Naive thymus-derived CD8-positive, alpha-beta T cell (primary cell): ENCODE measurements around the gene CAMK2N2. TPM values are rescaled to one million over a fixed set of nuclear protein-coding genes. Genes with fewer than 3 reads are reported as not detected.

ENCODE experiments used
- ATAC-seq, 2 donors: fragments of 150-1000 bp; cut with Tn5 transposase in 1 of 2; sonication (Bioruptor Pico), chemical (Tn5 transposase) in 1 of 2; 1 replicate in 1 of 2; 2 replicates in 1 of 2; pipeline ENCODE4 v1.10.0; 2021; ENCODE audit warnings: mild to moderate bottlenecking in 2 of 2, moderate library complexity in 2 of 2
- POLR2A ChIA-PET: fragments of 350-600 bp; sonication (Branson Sonifier 250); formaldehyde crosslinking; loops from one replicate; lab custom pipeline; 2021; ENCODE audit warnings: antibody characterized with exemption; lab: Charles Lee
- DNase-seq, 10 donors: peaks; one replicate each; pipeline versions ENCODE4 v3.0.0 to v3.0.0-alpha.2; 2020 to 2022
- H3K27ac Mint-ChIP-seq, 10 donors: one replicate each; pipeline ENCODE4 v1.8.0; 2020 to 2022; ENCODE audit warnings: mild to moderate bottlenecking in 10 of 10, mixed read lengths in 10 of 10, moderate library complexity in 4 of 10, inconsistent platforms in 1 of 10
- H3K27me3 Mint-ChIP-seq, 5 donors: one replicate each; pipeline ENCODE4 v1.8.0; 2021 to 2022; ENCODE audit warnings: mixed read lengths in 5 of 5
- H3K36me3 Mint-ChIP-seq, 3 donors: one replicate each; pipeline ENCODE4 v1.8.0; 2020 to 2022; ENCODE audit warnings: mixed read lengths in 3 of 3, mild to moderate bottlenecking in 2 of 3, inconsistent platforms in 1 of 3
- H3K4me1 Mint-ChIP-seq, 4 donors: one replicate each; pipeline ENCODE4 v1.8.0; 2021 to 2022; ENCODE audit warnings: mixed read lengths in 4 of 4
- H3K4me3 Mint-ChIP-seq, 10 donors: one replicate each; pipeline ENCODE4 v1.8.0; 2020 to 2022; ENCODE audit warnings: mild to moderate bottlenecking in 10 of 10, mixed read lengths in 10 of 10, moderate library complexity in 6 of 10, inconsistent platforms in 1 of 10
- H3K9me3 Mint-ChIP-seq, 9 donors: one replicate each; pipeline ENCODE4 v1.8.0; 2020 to 2022; ENCODE audit warnings: mixed read lengths in 9 of 9, mild to moderate bottlenecking in 3 of 9, inconsistent platforms in 1 of 9, moderate library complexity in 1 of 9
- polyA plus RNA-seq, 3 donors: library from polyadenylated mRNA; unstranded; fragments of 300-500 nt; fragmentation: Illumina TruSeq; gene quantifications; one replicate each; pipeline ENCODE4 v1.2.3, GENCODE V29; 2021
- total RNA-seq, 8 experiments: library from RNA in 2 of 8; stranded (reverse) in 2 of 8; gene quantifications; one replicate each; pipeline ENCODE4 v1.2.3 and lab custom pipeline; 2021 to 2026

CAMK2N2 gene
- total RNA-seq: not detected
- not detected for polyA plus RNA-seq
- 0 to 0.39 (median 0.07) reads per million in 6 experiments for total RNA-seq (lab: John Stamatoyannopoulos, UW)

GRCh38 chr3:184261270-184261853 lies at the start of gene CAMK2N2:
TSS of gene CAMK2N2 (minus strand) at chr3:184261553. CDS start at chr3:184261285, 268 bp downstream.
- Mint-ChIP-seq H3K36me3 (peaks cover 5 to 13% (median 11%) of the 10 kb centered on the region in 3 donors), H3K27me3 (peaks cover 19 to 58% (median 33%) of the 10 kb centered on the region in 5 donors), H3K4me1 (peaks cover 12 to 24% (median 23%) of the 10 kb centered on the region in 4 donors), H3K9me3 (peaks cover 0 to 4% (median 0%) of the 10 kb centered on the region in 9 donors), H3K27ac (peak within 1 kb of the TSS in 6 of 10 donors; percentile 22 to 87 (median 74)), H3K4me3 (peak within 1 kb of the TSS; percentile 67 to 90 (median 84))
- POLR2A ChIA-PET: no interaction called here
- peak; percentile 38 to 54 for ATAC-seq
- DNase-seq: peak in 3 of 10 donors; percentile 20 to 46 (median 22)

GRCh38 chr3:184308744-184309143 lies 47.4 kb upstream of the CAMK2N2 start:
- POLR2A ChIA-PET: no interaction called here
- DNase-seq (no peak), ATAC-seq (no peak)
- Mint-ChIP-seq H3K9me3 (no peaks in the 10 kb centered on the region), H3K27me3 (no peaks in the 10 kb centered on the region), H3K4me3 (no peak overlapping the region), H3K27ac (peak overlapping the region in 3 of 10 donors; percentile 1 to 10 (median 5)), H3K36me3 (peaks cover 0 to 58% (median 21%) of the 10 kb centered on the region in 3 donors), H3K4me1 (peaks cover 0 to 7% (median 4%) of the 10 kb centered on the region in 4 donors)

- Mint-ChIP-seq H3K9me3 (no peaks in the 10 kb centered on the region), H3K36me3 (peaks cover 0 to 66% (median 24%) of the 10 kb centered on the region in 3 donors), H3K27me3 (no peaks in the 10 kb centered on the region), H3K27ac (no peak overlapping the region), H3K4me1 (peaks cover 0 to 8% (median 5%) of the 10 kb centered on the region in 4 donors), H3K4me3 (no peak overlapping the region)
- DNase-seq: no peak
- POLR2A ChIA-PET: no interaction called here
- no peak for ATAC-seq
These were observed 46.6 kb upstream of the CAMK2N2 start for GRCh38 chr3:184307915-184308314.

GRCh38 chr3:184306341-184306972 lies 45.1 kb upstream of the CAMK2N2 start:
- Mint-ChIP-seq H3K4me3 (no peak overlapping the region), H3K36me3 (peaks cover 0 to 81% (median 32%) of the 10 kb centered on the region in 3 donors), H3K4me1 (peaks cover 4 to 18% (median 7%) of the 10 kb centered on the region in 4 donors), H3K9me3 (no peaks in the 10 kb centered on the region), H3K27me3 (no peaks in the 10 kb centered on the region), H3K27ac (peak overlapping the region in 2 of 10 donors; percentile 9 to 69)
- ATAC-seq: no peak
- DNase-seq: no peak
- POLR2A ChIA-PET: interaction anchor here (0.6 kb wide), 1 partner anchor 132 kb away, joined by 3 read pairs; no protein-coding TSS in a partner anchor

- Mint-ChIP-seq H3K36me3 (peaks cover 0 to 89% (median 34%) of the 10 kb centered on the region in 3 donors), H3K9me3 (no peaks in the 10 kb centered on the region), H3K27ac (peak overlapping the region in 3 of 10 donors; percentile 11 to 69 (median 35)), H3K27me3 (no peaks in the 10 kb centered on the region), H3K4me3 (no peak overlapping the region), H3K4me1 (peaks cover 7 to 21% (median 10%) of the 10 kb centered on the region in 4 donors)
- POLR2A ChIA-PET: interaction anchor here (0.6 kb wide), 1 partner anchor 131 kb away, joined by 3 read pairs; no protein-coding TSS in a partner anchor
- ATAC-seq (peak in 1 of 2 donors; percentile 59), DNase-seq (no peak)
These were observed 44.2 kb upstream of the CAMK2N2 start for GRCh38 chr3:184305577-184305976.

- POLR2A ChIA-PET: interaction anchor here (0.9 to 1.1 kb wide), 2 partner anchors 15 to 62 kb away, joined by 3 read pairs; partner anchors contain the start of gene POLR2H
- peak overlapping the region; percentile 87 to 95 (median 92) for H3K4me3 Mint-ChIP-seq
- ATAC-seq (no peak), DNase-seq (no peak)
- no peaks in the 10 kb centered on the region for H3K27me3 Mint-ChIP-seq
- H3K4me1 Mint-ChIP-seq: peaks cover 14 to 34% (median 23%) of the 10 kb centered on the region in 4 donors
- H3K36me3 Mint-ChIP-seq: peaks cover 0 to 49% (median 13%) of the 10 kb centered on the region in 3 donors
- H3K9me3 Mint-ChIP-seq: no peaks in the 10 kb centered on the region
- H3K27ac Mint-ChIP-seq: peak overlapping the region in 5 of 10 donors; percentile 29 to 97 (median 82)
These were observed 39.0 kb upstream of the CAMK2N2 start for GRCh38 chr3:184300378-184300720.

GRCh38 chr3:184299488-184300377 lies 38.4 kb upstream of the CAMK2N2 start:
- Mint-ChIP-seq H3K9me3 (no peaks in the 10 kb centered on the region), H3K27ac (peak overlapping the region; percentile 68 to 97 (median 86)), H3K36me3 (peaks cover 0 to 45% (median 13%) of the 10 kb centered on the region in 3 donors), H3K27me3 (no peaks in the 10 kb centered on the region), H3K4me1 (peaks cover 14 to 34% (median 23%) of the 10 kb centered on the region in 4 donors), H3K4me3 (peak overlapping the region; percentile 87 to 95 (median 92))
- POLR2A ChIA-PET: interaction anchor here (0.9 to 1.4 kb wide), 4 partner anchors 10 to 62 kb away, joined by 3 to 6 read pairs (median 3); partner anchors contain the start of genes CLCN2 and POLR2H
- DNase-seq (peak in 1 of 10 donors; percentile 55), ATAC-seq (no peak)

- DNase-seq (peak; percentile 92 to 99 (median 97)), ATAC-seq (peak; percentile 93 to 95)
- H3K4me3 Mint-ChIP-seq: peak within 1 kb of the TSS; percentile 87 to 95 (median 92)
- peaks cover 0 to 37% (median 13%) of the 10 kb centered on the region in 3 donors for H3K36me3 Mint-ChIP-seq
- peaks cover 12 to 32% (median 21%) of the 10 kb centered on the region in 4 donors for H3K4me1 Mint-ChIP-seq
- H3K27me3 Mint-ChIP-seq: no peaks in the 10 kb centered on the region
- POLR2A ChIA-PET: interaction anchor here (0.6 to 1.4 kb wide), 9 partner anchors 11 to 126 kb away, joined by 3 to 6 read pairs (median 3); partner anchors contain the start of genes ABCF3, CLCN2 and POLR2H
- H3K9me3 Mint-ChIP-seq: no peaks in the 10 kb centered on the region
- H3K27ac Mint-ChIP-seq: peak within 1 kb of the TSS; percentile 76 to 97 (median 93)
These were observed 37.6 kb upstream of the CAMK2N2 start, which contains the start of gene PSMD2 for GRCh38 chr3:184298759-184299487. TSS of gene PSMD2 (plus strand) at chr3:184299241. CDS start at chr3:184299267, 26 bp downstream.

GRCh38 chr3:184296616-184297015 lies 35.3 kb upstream of the CAMK2N2 start:
- no peak for DNase-seq
- no peaks in the 10 kb centered on the region for H3K9me3 Mint-ChIP-seq
- peaks cover 11 to 24% (median 18%) of the 10 kb centered on the region in 4 donors for H3K4me1 Mint-ChIP-seq
- peak overlapping the region in 1 of 10 donors; percentile 67 for H3K27ac Mint-ChIP-seq
- H3K4me3 Mint-ChIP-seq: peak overlapping the region in 4 of 10 donors; percentile 10 to 53 (median 42)
- ATAC-seq: no peak
- peaks cover 0 to 14% (median 3%) of the 10 kb centered on the region in 3 donors for H3K36me3 Mint-ChIP-seq
- POLR2A ChIA-PET: interaction anchor here (0.7 kb wide), 1 partner anchor 65 kb away, joined by 5 read pairs; the partner anchor contains the start of genes CLCN2 and POLR2H
- no peaks in the 10 kb centered on the region for H3K27me3 Mint-ChIP-seq

- Mint-ChIP-seq H3K27ac (peak overlapping the region in 1 of 10 donors; percentile 60), H3K9me3 (no peaks in the 10 kb centered on the region), H3K27me3 (peaks cover 0 to 2% (median 0%) of the 10 kb centered on the region in 5 donors), H3K4me3 (no peak overlapping the region), H3K4me1 (peaks cover 8 to 20% (median 15%) of the 10 kb centered on the region in 4 donors), H3K36me3 (peaks cover 0 to 6% (median 0%) of the 10 kb centered on the region in 3 donors)
- DNase-seq: no peak
- POLR2A ChIA-PET: no interaction called here
- no peak for ATAC-seq
These were observed 34.4 kb upstream of the CAMK2N2 start for GRCh38 chr3:184295771-184296170.
